ENCODE measurements around the gene PLCG2. TPM values are rescaled to one million over a fixed set of nuclear protein-coding genes. Genes with fewer than 3 reads are reported as not detected.
"Not testable (repeated sequence)": the region's sequence is repeated elsewhere in the genome, so short reads cannot be mapped to it uniquely, and the experiment has no call there.

Gene PLCG2
- total RNA-seq, 1 donor from 2014 or later: 130 TPM

GRCh38 chr16:81790277-81790676 lies 11.2 kb downstream of the PLCG2 start:
- DNase-seq (ENCODE audit: low spot score): no peak

DNA sequence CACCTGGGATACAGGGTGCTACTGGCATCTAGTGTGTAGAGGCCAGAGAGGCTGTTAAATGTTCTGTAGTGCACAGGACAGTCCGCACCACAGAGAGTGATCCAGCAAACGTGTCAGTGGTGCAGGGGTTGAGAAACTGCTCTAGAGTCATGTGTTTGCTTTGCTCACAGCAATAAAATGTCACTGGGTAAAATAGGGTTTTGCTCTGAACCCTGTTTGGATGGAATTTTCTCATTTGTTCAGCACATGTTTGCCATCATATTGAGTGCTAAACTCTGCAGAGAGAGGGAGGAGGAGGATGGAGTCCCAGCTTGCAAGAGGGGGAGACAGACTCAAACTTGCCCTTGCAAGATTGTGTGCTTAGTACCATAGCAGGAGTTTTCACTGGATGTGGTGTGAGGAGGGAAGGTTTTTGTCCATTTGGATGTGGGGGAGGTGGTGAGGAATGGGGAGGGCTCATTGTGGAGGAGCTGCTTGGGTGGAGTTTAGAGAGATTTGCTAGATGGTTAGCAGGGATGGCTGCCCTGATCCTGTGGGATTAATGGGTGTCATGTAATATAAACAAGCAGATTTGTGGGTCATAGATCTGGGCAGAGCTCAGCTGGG lies 11.8 kb downstream of the PLCG2 start:
- DNase-seq (ENCODE audit: low spot score): no peak

DNA sequence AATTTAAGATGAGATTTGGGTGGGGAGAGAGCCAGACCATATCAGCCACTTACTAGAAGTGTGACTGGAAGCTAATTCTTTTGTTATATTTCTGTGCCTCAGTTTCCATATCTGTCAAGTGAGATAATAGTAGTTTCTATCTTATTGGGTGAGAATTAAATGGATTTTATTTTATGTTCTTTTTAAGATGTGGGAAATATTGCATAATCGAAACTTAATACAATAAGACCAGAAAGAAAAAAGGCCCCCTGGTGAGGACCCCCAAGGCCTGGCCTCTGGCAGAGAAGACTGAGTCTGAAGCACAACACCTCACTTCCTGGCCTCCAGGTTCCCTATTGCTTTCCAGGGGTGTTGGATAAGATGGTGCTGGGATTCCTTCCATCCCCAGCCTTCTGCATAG lies 13.7 kb downstream of the PLCG2 start:
- DNase-seq (ENCODE audit: low spot score): no peak

- no peak for DNase-seq (ENCODE audit: low spot score)
These were observed 16.1 kb downstream of the PLCG2 start for GRCh38 chr16:81795193-81795592.

- DNase-seq (ENCODE audit: low spot score): no peak
These were observed 16.9 kb downstream of the PLCG2 start for GRCh38 chr16:81796035-81796434.

- no peak for DNase-seq (ENCODE audit: low spot score)
These were observed 17.7 kb downstream of the PLCG2 start for GRCh38 chr16:81796583-81797346.

GRCh38 chr16:81797443-81797842 lies 18.4 kb downstream of the PLCG2 start:
- DNase-seq (ENCODE audit: low spot score): no peak

GRCh38 chr16:81798311-81799137 lies 19.4 kb downstream of the PLCG2 start:
- no peak for DNase-seq (ENCODE audit: low spot score)

- DNase-seq (ENCODE audit: low spot score): no peak
These were observed 20.0 kb downstream of the PLCG2 start for GRCh38 chr16:81799138-81799504.

DNA sequence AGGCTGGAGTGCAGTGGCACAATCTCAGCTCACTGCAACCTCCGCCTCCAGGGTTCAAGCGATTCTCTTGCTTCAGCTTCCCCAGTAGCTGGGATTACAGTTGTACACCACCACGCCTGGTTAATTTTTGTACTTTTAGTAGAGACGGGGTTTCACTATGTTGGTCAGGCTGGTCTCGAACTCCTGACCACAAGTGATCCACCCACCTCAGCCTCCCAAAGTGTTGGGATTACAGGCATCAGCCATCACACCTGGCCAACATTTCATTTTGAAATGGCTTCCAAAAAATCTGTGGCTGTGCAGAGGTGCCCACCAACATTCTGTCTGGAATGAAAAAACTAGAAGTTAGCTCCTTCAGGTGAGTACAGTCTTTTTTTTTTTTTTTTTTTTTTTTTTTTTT lies 22.6 kb downstream of the PLCG2 start:
- not testable (repeated sequence) for DNase-seq (ENCODE audit: low spot score)

- DNase-seq (ENCODE audit: low spot score): no peak
These were observed 24.2 kb downstream of the PLCG2 start for GRCh38 chr16:81803332-81803731.

DNA sequence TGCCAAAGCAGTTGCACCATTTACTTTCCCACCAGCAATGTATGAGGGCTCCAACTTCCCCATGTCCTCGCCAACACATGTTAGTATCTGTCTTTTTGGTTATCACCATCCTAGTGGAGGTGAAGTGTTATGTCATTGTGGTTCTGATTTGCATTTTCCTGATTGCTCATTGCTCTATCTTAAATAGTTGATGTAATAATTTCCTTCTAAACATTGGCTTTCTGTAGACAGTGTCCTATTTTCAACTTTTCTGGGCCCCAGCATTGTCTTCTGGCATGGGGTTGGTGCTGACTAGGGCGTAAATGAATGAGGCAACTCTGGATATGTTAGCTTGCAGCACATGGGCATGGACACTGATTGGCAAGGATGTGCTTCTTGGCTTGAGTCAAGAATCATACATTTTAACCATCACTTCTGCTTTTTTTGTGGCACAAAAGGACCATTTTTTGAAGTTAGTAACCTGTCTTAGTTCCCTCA lies 25.1 kb downstream of the PLCG2 start:
- DNase-seq (ENCODE audit: low spot score): no peak

GRCh38 chr16:81806696-81807095 lies 27.6 kb downstream of the PLCG2 start:
- no peak for DNase-seq (ENCODE audit: low spot score)

DNA sequence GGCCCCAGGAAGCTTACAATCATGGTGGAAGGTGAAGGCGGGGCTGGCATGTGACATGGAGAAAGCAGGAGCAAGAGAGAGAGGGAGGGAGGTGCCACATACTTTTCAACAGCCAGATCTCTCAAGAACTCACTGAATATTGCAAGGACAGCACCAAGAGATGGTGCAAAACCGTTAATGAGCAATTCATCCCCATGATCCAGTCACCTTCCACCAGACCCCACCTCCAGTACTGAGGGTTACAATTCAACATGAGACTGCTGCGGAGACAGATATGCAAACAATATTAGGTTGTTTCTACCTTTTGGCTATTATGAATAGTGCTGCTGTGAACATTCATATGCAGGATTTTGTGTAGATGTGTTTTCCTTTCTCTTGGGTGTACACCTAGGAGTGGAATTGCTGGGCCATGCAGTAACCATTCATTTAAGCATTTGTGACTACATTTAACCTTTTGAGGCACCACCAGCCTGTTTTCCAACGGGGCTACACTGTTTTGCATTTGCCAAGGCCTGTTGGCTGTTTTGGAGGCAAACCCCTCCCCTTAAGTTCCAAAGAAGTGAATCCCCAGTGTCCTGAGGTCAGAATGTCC lies 28.8 kb downstream of the PLCG2 start:
- DNase-seq (ENCODE audit: low spot score): no peak

DNA sequence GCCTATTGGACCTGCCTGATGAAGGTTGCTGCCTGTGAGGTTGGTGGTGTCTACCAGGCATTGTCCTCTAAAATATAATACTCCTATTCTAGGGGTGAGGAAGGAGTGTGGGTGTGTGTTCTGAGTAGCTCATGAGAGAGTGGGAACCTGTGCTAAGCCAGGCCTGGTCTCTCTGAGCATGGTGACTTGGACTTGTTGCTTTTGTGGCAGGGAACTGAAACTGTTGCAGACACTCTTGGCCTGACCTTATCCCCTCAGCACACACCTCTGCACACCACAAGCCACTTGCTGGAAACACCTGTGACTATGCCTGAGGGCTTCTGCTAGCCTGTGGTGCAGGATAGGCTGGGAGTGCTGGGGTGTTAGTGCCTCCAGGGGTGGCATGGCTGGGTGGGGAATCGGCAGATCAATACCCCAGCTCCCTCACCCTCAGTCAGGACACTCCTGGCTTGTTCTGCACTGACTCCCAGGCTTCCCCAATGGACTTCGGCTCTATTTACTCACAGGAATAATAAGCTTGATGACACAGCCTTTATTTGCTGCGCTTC lies 29.9 kb downstream of the PLCG2 start:
- peak; percentile 81 for DNase-seq (ENCODE audit: low spot score)

DNA sequence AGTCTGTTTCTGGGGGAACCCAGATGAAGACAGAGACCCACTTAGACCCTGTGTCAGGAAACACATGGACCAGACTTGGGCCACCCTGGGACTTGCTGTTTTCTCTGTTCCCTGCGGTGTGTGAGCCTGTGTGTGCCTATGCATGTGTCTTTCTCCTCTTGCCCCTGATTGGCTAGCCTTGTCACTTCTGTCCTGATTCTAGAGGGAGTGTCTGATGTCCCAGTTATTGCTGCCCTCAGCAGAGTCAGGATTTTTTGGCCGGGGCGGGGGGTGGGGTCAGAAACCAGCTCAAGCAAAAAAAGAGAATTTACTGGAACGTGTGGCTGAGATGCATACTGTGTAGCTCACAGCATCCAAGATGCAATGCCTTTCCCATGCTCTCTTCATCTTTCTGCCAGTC lies 30.5 kb downstream of the PLCG2 start:
- no peak for DNase-seq (ENCODE audit: low spot score)

GRCh38 chr16:81810361-81810760 lies 31.3 kb downstream of the PLCG2 start:
- DNase-seq (ENCODE audit: low spot score): no peak

- no peak for DNase-seq (ENCODE audit: low spot score)
These were observed 31.9 kb downstream of the PLCG2 start for GRCh38 chr16:81810894-81811538.

DNA sequence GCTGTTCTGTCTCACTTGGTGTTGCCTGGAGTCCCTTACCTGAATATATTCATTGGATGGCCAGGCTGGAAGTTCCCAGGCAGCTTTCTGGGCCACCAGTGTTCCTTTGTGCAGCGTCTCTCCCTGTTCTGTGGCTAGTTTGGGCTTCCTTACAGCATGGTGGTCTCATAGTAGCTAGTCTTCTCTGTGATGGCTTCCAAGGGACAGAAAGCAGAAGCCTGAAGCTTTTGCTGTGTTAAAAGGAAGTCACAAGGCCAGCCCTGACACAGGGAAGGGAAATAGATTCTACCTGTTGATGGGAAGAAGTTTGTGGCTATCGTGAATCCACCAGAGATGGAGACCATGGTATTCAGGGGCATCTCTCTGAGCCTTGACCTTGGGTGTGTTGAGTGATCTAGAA lies 34.6 kb downstream of the PLCG2 start:
- DNase-seq (ENCODE audit: low spot score): no peak

- DNase-seq (ENCODE audit: low spot score): no peak
These were observed 35.8 kb downstream of the PLCG2 start for GRCh38 chr16:81814751-81815428.

DNA sequence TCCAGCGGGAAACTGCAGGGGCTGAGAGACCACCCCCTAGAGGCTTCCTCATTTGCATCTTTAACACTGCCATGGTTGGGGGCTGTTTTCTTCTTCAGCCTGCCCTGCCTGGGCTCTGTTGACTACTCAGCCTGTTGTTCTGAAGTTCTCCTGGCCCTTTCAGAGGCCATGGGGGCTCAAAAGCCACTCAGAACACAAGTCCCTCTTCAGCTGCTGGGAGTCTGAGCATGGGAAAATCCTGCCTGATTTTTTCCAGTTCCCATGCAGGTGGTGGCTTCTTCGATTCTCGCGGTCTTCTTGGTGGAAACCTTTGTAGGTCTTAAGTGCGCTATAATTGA lies 36.3 kb downstream of the PLCG2 start:
- DNase-seq (ENCODE audit: low spot score): no peak

Measured in mucosa of gallbladder (tissue), 1 donor.